Kidney capillary endothelial cell (primary cell): ENCODE data around the gene EGFL7.
A peak's percentile ranks its signal among the peaks of the same experiment; 100 is the strongest.

Source experiments
- DNase-seq: peaks from one replicate; pipeline ENCODE4 v3.0.0-alpha.2; 2018; ENCODE audit warnings: low spot score

Gene EGFL7

DNA sequence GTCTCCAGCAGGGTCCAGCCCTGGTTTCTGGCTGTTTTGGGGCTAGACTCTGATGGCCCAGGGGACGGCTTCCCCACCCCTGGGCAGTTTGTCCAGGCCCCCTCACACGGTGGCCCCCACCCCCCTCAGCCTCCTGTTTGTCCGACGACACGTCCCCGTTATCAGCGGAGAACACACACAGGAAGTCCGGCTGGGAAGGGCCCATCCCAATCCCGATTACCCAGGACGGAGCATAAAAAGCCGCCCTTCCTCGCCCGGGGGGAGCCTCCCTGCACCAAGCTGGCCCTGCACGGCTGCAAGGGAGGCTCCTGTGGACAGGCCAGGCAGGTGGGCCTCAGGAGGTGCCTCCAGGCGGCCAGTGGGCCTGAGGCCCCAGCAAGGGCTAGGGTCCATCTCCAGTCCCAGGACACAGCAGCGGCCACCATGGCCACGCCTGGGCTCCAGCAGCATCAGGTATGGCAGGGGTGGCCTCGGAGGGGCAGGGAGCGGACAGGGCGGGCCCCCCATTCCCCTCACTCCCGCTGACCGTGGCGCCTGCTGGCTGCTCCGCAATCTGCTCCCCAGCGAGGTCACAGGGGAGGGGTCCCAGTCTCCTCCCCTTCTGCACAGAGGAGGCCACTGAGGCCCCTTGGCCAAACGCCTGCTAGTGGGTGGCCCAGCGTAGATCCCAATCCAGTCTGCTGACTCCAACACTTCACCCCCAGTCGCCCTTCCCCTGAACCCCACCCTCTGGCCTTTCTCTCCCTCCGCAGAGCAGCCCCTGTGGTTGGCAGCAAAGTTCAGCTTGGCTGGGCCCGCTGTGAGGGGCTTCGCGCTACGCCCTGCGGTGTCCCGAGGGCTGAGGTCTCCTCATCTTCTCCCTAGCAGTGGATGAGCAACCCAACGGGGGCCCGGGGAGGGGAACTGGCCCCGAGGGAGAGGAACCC lies at the start of gene EGFL7:
TSS of gene EGFL7 (plus strand) at position 261 of the 926 bp plus-strand sequence. CDS start 5,367 bp downstream, outside the sequence.
- DNase-seq: peak; percentile 81

DNA sequence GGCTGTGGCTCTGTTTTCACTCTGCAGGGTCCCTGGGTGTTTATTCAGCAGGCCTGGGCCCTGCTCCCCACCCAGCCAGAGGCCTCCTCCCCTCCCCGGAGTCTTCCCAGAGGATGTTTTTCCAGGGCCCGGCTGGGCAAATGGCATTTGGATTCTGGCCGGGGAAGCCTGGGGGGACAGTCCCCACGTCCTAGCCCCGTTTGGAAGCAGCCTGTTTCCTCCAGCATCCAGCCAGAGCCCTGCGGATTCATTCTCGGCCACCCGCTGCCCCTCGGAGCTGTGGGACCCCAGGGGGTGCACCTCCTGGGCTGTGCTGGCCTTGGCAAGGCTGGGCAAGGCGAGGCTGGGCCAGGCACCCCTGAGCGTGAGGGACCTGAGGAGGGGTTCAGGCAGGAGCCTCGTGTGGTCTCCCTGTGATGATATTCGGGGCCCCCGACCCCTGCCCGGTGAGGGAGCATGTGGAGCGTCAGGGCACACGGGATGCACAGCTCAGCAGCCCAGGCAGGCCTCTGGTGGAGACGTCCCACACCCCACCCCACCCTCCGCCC lies 48.8 kb upstream of the EGFL7 start:
- no peak for DNase-seq

DNA sequence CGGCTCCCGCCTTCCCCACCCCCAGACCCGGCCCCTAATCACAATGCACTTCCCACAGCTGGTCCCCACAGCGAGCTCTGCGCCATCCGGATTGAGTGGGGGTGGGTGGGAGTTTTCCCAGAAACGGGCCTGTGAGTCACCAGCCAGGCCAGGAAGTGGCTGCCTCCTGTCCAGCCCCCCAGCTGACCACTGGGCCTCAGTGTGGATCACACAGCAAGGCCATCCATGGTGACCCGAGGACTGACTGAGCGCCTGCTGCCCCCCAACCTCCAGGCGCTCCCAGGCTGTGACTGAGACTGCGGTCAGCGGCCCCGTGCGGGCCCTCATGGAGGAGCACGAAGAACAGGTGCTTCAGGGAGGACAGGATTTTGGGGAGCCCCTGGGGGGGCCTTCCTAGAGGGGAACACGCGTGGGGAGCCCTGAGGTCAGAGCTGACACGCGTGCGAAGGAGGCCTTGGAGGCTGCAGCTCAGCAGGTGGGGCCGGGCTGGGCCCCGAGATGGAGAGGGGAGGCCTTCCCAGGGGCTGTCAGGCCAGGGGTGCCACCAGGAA lies 48.3 kb upstream of the EGFL7 start:
- peak; percentile 88 for DNase-seq

DNA sequence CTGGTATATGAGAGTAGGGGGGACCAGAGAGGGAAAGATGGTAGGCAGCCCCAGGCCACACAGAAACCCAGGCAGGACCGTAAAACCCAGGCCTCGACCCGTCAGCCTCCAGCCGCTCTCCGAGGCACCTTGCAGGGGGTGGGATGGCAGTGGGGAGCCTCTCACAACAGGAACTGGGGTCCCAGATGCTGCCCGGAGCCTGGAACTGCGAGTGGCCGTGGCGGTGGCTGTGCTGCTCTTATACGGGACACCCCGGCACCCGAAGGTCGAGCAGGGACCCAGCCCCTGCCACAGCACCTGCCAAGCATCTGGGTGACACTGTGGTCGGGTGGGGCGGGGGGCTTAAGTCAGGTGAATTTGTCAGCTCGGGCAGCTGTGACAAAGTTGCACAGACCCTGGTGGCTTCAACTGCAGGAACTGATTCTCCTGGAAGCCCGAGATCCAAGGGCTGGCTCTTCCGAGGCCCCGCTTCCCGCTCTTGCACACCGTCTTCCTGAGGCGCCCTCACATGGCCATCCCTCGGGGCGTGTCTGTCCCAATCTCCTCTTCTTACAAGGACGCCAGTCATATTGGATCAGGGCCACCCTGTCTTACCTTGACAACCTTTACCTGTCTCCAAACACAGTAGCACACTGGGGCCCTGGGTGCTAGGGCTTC lies 47.6 kb upstream of the EGFL7 start:
- DNase-seq: no peak

DNA sequence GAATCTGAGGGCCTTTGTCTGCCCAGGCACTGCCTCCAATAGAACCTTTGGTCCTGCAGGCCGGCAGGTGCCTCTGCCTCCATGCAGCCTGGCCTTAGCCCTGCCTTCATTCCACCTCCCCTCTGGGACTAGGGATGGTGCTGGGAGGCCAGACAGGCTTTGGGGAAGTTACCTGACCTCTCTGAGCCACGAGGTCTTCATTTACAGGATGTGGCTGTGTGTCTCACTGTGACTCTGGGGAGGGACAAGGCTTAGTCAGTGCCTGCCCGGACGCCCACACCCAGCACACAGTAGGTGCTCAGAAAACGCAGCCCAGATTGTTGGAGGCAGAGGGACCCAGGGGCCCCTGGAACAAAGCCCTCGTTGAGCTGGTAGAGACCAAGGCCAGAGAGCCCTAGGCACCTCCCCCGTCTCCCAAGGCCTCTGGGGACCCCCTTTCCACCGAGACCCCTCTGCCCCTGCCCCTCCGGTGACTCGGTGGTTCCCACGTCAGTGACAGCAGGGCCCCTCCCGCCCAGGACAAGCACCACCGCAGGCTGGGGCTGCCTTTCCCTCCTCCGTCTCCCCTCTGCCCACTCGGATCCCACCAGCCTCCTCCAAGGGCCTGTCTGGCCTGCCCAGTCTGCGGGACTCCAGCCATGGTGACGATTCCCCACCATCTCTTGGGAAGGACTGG lies 46.9 kb upstream of the EGFL7 start:
- peak; percentile 33 for DNase-seq

DNA sequence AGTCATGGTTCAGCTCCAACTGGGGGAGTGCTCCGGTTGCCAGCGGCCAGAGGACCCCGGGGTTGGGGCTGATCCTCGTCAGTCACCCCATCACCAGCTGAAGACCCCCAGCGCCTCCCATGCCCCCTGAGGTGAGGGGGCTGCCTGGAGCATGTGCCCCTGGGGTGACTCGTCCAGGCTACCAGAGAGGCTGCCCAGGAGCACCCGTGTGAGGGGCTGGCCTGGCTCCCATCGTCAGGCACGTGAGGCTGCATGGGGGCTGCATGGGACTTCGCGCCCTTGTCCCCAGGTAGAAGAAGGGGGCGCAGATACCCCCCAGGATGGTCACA lies 46.4 kb upstream of the EGFL7 start:
- no peak for DNase-seq

DNA sequence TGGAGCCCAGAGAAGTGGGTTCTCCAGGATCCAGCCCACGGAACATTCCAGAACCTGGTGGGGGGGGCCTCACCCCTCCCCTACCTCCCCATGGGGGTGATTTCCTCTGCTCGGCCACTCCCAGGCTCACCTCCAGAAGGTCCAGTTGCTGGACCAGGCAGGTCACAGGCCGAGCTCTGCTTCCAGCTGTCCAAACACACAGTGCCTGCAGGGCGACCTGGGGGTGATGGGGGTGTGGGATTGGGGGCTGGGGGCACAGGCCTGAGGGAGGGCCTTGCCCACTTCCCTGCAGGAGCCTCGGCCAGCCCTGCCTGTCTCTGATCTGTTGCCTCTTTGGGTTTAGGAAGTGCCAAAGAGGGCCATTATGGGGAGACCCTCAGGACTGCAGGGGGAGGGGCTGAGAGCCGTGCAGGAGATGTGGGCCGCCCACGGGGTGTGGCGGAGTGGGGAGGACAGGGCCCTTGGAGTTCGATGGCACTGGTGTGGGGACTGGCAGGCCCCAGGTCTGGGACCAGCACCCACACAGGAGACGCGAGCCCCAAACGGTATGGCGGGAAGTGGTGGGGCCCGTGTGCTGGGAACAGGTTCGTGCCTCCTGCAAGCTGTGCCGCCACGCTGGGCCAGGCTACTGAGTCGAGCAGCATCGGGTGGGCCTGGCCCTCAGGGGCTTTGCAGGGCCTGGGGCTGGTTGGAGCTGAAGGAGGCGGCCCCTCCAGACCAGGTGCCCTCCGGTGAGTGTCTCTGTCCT lies 45.6 kb upstream of the EGFL7 start:
- DNase-seq: no peak

DNA sequence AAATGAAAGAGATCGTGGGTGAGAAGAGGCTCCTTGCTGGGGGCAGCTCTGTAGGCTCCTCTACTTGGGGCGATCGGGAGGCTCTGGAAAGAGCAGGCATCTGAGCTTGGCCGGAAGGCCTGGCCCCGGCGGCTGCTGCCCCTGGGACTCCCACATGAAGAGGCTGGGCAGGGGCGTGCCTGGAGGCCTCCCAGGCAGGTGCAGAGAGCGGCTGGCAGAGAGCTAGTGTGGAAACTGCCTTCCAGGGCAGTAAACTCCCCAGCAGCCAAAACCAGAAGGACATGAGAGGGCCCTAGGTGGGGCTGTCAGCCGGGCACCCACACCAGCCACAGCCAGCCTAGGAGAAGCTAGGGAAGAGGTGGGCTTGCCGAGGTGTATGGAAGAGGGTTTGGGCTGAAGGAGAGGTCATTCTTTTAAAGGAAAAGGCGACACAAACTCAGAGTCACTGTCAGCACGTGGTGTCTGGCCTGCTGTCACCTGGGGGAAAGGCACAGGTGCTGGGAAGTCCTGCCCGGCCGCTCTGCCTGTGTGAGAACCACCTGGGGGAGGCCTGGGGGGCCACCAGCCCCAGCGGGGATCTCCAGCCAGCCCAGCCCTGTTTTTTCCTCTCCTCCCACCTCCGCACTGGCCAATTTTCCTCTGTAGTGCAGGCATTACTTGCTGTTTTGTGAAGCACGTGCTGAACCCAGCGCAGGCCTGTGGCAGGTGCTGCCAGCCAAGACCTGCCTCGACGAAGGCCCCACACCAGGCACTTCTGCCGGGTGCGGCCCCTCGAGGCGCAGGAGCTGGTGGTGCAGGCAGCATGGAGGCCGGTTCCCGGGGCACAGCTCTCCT lies 44.8 kb upstream of the EGFL7 start:
- DNase-seq: no peak

DNA sequence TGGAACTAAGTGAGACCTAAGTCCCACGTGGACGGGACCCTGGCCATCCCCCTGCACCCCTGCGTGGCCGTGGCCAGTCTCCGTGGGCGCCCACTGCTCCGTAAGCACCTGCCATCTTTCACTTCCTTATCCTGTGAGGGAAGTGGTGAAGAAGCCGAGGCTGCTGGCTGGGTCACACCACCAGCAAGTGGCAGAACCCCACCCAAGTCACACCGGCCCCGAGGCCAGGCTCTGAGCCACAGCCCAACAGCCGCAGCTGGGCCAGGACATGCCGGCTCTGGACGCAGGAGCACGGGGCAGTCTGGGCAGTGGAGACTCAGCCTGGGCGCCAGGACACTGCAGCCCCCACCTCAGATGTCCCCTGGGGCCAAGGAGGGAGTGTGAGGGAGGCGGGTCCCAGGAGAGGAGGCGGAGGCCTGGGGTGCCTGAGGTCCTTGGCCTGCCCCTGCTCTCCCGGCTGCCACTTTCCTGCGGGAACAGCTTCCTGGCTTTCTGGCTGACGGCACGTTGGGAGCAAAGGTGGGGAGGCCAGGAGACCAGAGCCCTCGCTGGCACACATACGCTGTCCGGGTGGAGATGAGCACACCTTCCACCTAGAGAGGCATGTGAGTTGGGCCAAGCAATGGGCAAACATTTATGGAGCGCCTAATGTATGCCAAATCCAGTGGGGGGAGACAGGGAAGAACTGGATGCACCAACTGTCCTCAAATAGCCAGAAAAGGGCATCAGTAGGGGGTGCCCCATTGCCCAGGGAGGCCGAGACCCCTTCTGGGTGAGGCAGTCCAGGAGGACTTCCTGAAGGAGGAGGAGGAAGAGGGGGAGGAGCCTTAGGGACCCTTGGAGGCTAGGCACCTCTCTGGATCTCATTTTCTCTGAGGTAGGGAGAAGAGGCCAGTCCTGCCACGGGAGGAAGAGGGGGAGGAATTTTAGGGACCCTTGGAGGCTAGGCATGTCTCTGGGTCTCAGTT lies 43.9 kb upstream of the EGFL7 start:
- no peak for DNase-seq

DNA sequence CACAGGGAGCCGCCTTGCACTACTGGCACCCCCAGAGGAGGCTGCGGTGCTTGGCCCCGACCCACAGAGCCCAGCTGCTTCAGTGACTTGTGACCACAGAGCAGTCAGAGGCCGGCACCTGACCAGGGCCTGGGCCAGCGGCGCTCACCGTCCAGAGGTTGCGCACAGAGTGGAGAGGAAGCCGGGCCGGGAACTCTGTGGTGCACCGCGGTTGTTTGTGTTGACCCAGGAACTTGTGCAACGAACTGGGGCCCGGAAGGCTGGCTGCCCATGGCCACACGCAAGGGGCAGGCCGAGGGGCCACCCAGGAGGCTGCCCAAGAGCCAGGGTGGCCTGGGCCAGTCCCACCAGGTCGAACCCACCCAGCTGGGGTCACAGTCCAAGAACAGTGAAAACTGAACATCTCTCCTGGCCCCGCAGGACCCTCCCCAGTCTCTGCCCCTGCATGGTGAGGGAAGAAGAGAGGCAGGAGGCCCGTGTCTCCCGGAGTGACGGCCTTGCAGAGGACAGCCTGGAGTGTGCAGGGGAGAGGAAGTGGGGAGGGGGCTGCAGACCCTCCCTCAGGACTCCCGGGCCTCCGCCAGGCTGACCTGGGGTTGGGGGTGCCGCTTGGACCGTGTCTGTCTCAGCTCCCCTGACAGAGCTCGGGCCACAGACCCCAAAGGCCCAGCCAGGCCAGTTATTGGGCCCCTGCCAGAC lies 42.8 kb upstream of the EGFL7 start:
- no peak for DNase-seq

DNA sequence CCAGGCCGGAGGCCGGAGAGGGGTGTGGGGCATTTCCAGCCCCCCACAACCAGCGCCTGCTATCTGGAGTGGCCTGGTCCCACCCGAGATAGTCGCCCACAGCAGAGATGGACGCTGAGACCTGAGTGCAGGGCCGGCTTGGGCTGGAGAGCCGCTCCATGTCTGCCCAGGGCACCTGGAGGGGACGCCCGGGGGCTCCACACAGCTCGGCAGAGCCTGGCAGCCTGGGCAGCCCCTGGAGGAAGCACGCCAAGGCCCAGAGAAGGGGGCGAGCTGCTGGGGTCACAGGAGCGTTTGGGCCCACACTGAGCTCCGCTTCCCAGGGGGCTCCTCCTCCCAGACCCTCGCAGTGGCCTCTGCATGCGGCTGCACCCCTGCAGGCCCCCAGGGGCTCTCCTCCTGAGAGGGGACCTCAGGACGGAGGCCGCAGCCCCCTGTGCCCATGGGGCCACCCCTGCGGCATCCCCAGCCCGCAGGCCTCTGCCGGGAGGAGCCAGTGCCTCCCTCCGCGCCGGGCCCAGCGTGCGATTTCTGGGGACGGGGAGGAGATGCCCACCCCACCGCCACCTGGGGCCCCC lies 42.2 kb upstream of the EGFL7 start:
- DNase-seq: no peak

DNA sequence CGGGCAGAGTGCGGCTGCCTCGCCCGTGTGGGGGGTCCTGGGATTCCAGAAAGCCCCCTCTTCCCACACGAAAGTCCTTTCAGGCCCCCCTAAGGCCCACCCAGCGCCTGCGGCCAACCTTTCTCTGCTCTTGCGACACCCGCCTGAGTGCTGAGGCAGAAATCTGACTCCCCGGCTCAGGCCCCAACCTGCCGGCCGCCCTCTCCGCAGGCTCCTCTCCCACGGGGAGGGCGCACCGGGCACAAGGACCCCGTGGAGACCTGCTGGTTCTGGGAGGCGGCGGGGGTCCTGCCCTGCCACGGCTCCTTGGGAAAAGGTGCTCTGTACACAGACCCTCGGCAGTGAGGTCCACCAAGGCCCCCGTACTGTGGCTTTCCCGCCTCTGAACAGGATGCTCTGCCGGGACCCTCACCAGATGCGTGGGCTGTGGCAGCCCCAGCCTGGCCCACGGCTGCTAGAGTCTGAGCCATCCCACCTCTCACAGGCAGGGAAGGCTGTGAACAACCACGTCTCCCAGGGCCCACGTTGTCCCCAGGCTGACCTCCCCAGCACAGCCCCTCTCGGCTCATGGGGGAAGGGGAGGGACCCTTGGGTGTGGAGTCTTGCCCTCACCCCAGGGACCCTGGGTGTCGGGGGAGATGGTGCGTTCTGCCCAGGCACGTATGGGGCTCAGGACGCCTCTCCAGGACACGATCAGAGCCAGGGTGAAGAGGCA lies 41.5 kb upstream of the EGFL7 start:
- DNase-seq: no peak

DNA sequence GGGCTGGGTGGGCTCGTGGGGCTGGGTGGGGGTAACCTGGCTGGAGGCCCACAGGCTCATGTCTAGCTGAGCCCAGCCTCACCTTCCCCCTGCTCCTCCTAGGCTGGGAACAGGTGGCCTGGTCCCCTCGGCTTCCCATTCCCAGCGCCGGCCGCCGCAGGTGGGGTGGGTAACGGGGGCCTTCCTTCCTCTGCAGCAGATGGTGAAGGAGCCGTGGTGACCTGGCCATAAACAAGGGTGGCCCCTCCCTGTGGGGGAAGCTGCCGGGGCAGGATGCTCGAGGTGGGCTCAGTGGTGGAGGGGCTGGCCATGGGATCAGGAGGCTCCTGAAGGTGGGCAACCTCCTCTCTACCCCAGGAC lies 41.0 kb upstream of the EGFL7 start:
- DNase-seq: no peak

DNA sequence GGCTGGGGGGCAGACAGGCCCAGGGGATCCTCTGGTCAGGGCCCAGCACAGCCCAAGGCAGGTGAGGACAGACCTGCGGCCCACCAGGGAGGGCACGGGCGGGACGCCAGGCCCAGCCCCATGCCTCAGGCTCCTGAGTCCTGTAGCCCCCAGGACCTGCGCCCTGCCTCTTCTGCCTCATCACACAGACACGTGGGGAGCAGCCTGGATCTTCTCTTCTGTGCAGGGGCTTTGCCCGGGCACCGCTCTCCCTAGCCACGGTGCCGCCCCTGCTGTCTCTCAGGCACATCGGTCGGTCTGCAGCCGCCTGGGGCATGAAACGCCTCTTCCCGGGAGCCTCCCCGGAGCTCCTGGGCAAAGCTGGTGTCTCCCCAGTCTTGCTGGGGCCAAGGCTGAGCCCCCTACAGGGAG lies 40.2 kb upstream of the EGFL7 start:
- no peak for DNase-seq

DNA sequence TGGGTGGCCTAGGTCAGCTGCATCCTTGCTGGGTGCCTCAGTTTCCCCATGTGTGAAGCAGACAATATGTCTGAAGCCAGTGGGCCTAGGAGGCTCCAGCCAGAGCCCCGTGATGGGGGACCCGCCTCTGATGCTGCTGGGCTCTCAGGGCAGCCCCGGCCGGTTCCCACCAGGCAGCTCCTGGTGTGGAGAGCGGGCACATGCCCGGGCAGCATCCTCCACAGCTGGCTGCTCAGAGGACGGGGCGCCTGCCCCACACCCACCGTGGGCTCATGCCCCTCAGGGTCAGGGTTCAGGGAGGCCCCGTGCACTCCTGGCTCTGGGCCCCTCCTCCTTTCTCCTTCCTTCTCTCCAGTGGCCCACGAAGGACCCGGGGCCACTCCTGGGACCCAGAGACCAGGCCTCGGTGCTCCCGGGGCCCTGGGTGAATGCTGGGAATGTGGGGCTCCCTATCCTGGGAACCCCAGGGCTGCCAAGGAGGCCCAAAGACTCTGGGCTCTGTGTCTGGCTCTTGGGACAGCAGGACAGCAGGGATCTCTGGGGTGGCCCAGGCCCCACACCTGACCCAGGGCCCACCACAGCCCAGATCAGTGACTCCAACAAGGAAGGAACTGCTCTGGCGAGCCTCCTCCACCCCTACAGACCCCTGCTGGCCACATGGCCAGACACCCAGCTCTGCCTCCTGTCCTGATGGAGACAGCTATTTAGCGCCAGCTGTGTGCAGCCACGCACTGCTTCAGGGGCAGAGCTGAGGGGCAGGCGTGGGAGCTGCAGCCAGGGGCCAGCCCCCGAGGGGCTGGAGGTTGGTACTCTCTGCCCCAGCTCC lies 39.5 kb upstream of the EGFL7 start:
- no peak for DNase-seq

DNA sequence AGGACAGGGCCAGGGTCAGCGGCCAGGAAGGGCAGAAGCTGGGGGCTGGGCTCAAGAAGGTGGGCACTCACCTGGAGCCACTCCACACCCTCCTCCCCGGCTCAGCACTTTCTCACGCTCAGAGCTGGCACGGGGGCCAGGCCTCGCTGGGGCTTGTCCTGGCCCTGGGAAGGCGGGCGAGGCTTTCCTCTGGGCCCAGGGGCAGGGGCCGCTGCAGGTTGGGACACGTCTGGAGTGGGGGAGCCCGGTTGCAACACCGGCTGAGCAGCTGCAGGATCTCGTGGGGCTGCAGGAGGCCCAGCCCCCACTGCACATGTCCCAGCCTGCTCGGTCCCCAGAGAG lies 38.9 kb upstream of the EGFL7 start:
- DNase-seq: no peak
